ENCODE results near the gene SULT1A2. TPM values are rescaled to one million over a fixed set of nuclear protein-coding genes. Genes with fewer than 3 reads are reported as not detected.
"Not testable (repeated sequence)": the region's sequence is repeated elsewhere in the genome, so short reads cannot be mapped to it uniquely, and the experiment has no call there.

SULT1A2 gene
- total RNA-seq, 1 donor from 2014 or later: 0.32 TPM

DNA sequence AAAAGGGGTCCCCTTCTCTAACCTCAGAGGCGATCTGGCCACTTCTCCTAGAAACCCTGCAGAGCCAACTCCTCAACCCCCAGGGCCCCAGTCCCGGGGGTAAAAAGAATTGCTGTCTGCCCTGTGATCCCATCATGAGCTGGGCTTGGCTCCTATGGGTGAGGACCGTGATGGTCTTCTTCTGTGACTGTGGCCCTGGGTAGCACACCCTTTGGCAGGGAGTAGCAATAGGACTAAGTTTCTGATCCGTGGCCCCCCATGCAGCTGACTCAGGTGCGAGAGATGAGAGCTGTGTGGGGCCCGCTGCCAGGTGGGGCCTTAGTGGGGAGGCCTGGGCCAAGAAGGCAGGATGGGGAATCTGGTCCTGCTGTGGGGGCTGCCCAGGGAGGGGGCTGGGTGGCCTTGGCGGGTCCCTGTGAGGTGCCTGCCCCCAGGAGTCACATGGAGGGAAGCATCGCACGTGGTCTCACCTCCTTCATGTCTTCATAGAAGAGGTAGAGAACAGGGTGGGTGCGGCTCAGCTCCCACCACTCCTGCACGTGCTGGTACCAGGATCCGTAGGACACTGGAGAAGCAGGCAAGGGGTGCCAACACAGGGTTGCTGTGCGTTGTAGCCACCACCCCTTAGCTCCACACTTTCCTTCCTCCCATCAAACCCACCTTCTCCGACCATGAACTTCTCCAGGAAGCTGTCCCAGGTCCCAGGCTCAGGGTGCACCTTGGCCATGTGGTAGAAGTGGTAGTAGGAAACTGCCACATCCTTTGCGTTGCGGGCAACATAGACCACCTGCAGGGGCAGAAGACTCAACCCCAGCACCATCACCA is 9.7 kb upstream of the SULT1A2 start:
- Mint-ChIP-seq H3K4me1 (ENCODE audit: low read depth) (peaks cover 9% of the 10 kb centered on the region), H3K27me3 (ENCODE audit: low read depth) (no peaks in the 10 kb centered on the region)
- intact Hi-C loops (cut with micrococcal nuclease): no loop called here

DNA sequence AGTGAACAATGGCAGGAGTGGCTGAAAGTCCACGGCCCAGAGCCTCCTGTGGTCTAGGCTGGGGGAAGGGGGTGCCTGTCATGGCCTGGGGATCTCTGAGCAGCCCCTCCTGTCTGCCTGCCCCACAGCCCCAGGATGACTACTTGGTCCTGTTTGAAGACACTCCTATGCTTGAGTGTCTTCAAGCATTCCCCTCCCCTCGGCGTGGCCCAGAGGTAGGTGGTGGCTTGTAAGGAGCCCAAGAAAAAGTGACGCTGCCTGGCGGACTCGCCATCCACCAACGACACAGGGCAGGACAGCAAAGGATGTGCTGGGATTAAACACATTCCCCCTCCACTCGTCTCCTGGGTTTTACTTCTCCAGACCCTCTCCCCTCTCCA is 7.3 kb upstream of the SULT1A2 start:
- H3K27me3 Mint-ChIP-seq (ENCODE audit: low read depth): no peaks in the 10 kb centered on the region
- H3K27ac Mint-ChIP-seq: no peak overlapping the region

More for the DNA sequence above, 9.7 kb upstream of the SULT1A2 start:
- H3K27ac Mint-ChIP-seq: no peak overlapping the region
- H3K36me3 Mint-ChIP-seq (ENCODE audit: low read depth): no peaks in the 10 kb centered on the region
- H3K4me3 Mint-ChIP-seq (ENCODE audit: low read depth): no peak overlapping the region
- no peaks in the 10 kb centered on the region for H3K9me3 Mint-ChIP-seq
- DNase-seq (ENCODE audit: low spot score): no peak

DNA sequence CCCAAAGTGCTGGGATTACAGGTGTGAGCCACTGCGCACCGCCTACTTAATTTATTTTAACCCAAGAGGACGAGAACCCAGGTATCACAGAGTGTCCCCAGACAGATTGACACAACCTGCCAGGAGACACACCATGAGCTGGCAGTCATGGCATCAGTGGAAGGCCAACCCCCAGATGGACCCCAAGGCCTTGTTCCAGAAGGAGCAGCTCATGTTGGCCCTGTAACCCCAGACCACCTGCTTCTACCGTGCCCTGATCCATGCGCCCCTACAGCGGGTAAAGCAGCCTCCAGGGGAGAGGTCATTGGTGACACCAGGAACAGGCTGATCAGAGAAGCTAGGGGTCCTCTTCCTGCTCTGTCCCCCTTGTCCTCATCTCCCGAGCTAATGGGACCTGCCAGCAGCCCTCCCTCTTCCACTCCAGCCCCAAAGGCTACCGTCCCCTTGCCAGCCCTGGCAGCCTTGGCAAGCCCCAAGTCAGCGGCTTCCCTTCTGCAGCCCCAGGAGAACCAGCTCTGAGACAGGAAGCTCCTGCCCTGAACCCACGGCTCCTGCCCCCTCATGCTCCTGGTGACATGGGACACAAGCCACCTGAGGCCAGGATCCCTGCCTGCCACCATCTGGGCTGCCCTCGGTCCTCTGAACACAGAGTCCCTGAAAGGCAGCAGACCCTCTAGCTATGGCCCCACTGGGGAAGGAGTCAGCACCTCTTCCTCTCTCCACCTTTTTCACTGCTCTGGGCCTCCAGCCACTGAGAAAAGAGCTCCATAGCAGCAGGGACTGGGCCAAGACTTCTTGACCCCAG is 6.7 kb upstream of the SULT1A2 start:
- Mint-ChIP-seq H3K36me3 (ENCODE audit: low read depth) (no peaks in the 10 kb centered on the region), H3K4me1 (ENCODE audit: low read depth) (no peaks in the 10 kb centered on the region), H3K9me3 (no peaks in the 10 kb centered on the region), H3K27me3 (ENCODE audit: low read depth) (no peaks in the 10 kb centered on the region), H3K27ac (no peak overlapping the region), H3K4me3 (ENCODE audit: low read depth) (no peak overlapping the region)
- no peak for DNase-seq (ENCODE audit: low spot score)
- intact Hi-C loops (cut with micrococcal nuclease): no loop called here

More for the DNA sequence above, 7.3 kb upstream of the SULT1A2 start:
- no peak for DNase-seq (ENCODE audit: low spot score)
- no peaks in the 10 kb centered on the region for H3K9me3 Mint-ChIP-seq
- no peaks in the 10 kb centered on the region for H3K4me1 Mint-ChIP-seq (ENCODE audit: low read depth)
- H3K36me3 Mint-ChIP-seq (ENCODE audit: low read depth): no peaks in the 10 kb centered on the region
- no peak overlapping the region for H3K4me3 Mint-ChIP-seq (ENCODE audit: low read depth)
- intact Hi-C loops (cut with micrococcal nuclease): no loop called here

DNA sequence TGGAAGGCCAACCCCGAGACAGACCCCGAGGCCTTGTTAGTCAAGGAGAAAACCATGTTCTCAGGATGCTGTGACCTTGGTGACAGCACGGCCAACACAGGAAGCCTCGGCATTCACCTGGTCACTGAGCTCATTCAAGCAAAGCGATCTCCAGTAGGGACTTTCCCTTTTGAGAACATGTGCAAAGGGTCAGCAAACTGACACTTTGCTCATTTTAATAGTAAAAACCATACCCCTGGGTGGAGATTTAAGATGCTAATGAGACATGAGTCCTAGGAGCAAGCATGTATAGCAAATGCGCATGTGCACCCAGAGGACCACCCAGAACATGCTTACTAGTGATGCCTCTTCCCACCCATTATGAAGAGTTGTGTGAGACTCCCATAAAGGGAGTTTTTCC is 5.7 kb upstream of the SULT1A2 start:
- Mint-ChIP-seq H3K27ac (no peak overlapping the region), H3K9me3 (no peaks in the 10 kb centered on the region), H3K36me3 (ENCODE audit: low read depth) (no peaks in the 10 kb centered on the region), H3K4me3 (ENCODE audit: low read depth) (no peak overlapping the region), H3K4me1 (ENCODE audit: low read depth) (no peaks in the 10 kb centered on the region), H3K27me3 (ENCODE audit: low read depth) (no peaks in the 10 kb centered on the region)
- no peak for DNase-seq (ENCODE audit: low spot score)
- intact Hi-C loops (cut with micrococcal nuclease): no loop called here

DNA sequence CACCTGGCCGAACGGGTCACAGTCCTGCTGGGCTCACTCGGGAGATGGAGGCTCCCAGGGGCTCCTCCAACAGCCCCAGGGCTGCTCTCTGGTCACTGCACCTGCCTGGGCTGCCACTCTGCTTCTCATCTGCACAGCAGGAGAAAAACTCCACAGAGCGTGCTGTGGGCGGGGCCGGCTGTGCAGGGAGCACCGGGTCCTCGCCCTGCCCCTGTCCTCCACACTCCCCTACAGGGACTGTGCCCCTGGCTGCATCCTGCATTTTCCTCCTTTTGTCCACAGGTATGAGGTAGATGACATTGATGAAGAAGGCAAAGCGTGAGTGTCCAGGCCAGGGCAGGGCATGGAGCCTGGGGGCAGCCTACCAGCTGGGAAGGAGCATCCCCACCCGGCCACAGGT is 5.2 kb upstream of the SULT1A2 start:
- H3K27ac Mint-ChIP-seq; H3K9me3 Mint-ChIP-seq; H3K27me3 Mint-ChIP-seq (ENCODE audit: low read depth); intact Hi-C loops (cut with micrococcal nuclease); H3K4me1 Mint-ChIP-seq (ENCODE audit: low read depth); H3K36me3 Mint-ChIP-seq (ENCODE audit: low read depth); DNase-seq (ENCODE audit: low spot score); H3K4me3 Mint-ChIP-seq (ENCODE audit: low read depth): not testable (repeated sequence)

DNA sequence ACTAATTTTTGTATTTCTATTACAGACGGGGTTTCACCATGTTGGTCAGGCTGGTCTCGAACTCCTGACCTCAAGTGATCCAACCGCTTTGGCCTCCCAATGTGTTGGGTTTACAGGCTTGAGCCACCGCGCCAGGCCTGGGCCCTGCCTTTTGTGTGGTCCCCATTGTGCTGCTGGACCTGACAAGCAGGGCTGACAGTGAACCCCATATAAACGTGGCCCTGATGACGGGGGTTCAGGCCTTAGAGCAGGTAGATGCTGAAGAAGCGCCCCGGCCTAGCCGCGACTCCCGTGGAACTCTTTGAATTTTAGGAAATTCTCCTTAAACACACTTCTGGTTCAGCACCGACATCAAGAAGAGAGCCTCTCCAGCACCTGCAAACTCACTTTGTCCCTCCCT is 4.7 kb upstream of the SULT1A2 start:
- H3K36me3 Mint-ChIP-seq (ENCODE audit: low read depth); DNase-seq (ENCODE audit: low spot score); H3K27ac Mint-ChIP-seq; H3K4me1 Mint-ChIP-seq (ENCODE audit: low read depth); H3K27me3 Mint-ChIP-seq (ENCODE audit: low read depth); intact Hi-C loops (cut with micrococcal nuclease); H3K9me3 Mint-ChIP-seq; H3K4me3 Mint-ChIP-seq (ENCODE audit: low read depth): not testable (repeated sequence)

DNA sequence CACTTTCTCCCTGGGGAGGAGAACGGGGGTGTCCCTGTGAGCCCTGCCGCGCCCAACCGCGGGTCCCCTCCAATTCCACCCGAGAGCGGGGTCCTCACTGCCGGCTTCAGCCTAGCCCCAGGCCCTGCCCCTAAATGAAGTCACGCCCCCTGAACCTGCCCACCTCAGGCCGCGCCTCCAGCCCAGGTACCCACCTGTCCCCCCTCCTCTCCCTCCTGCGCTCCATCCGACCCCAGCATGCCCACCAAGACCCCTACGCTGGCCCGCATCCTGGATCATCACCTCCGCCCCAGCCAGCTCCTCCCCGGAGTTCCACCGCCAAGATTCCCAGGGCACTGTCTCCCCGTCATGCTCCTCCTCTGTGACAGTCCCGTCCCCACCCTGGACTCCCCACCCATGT is 4.1 kb upstream of the SULT1A2 start:
- H3K27ac Mint-ChIP-seq; H3K4me3 Mint-ChIP-seq (ENCODE audit: low read depth); H3K36me3 Mint-ChIP-seq (ENCODE audit: low read depth); H3K9me3 Mint-ChIP-seq; DNase-seq (ENCODE audit: low spot score); H3K4me1 Mint-ChIP-seq (ENCODE audit: low read depth); intact Hi-C loops (cut with micrococcal nuclease); H3K27me3 Mint-ChIP-seq (ENCODE audit: low read depth): not testable (repeated sequence)

DNA sequence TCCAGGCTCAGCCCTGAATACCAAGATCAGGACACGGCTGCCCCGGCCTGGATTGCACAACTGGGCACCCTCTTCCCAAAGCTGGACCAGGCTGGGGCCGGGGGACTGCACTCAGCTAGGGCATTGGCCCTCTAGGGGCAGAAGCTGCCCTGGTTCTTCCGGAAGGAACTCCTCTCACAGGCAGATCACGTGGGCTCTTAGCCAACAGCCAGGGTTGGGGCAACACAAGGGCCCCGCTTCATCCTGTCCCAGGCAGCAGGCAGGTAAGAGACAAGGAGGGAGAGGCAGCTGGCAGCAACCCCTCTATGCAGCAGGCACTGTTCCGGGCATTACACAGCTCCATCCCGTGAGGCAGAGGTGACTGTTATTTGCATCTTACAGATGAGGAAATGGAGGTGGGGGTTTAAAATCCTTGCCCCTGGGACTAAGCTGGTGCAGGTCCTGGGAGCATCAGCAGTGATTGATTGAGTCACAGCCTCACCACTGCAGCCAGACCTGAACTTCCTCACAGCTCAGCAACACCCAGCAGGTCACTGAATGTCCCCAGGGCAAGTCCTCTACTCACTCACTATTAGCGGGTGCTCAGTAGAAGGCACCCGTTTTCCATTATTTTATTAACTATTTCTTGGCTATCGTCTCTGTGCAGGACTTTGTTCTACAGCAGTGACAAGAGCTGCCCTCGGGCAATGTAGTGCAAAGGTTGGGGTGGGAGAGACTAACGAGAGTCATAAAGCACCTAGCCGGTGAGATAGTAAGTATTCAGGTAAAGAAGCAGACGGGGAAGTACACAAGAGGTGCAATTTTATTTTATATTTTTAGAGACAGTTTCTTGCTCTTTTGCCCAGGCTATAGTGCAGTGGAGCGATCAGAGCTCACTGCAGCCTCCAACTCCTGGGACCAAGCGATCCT is 2.8 kb upstream of the SULT1A2 start:
- H3K27ac Mint-ChIP-seq; H3K9me3 Mint-ChIP-seq; DNase-seq (ENCODE audit: low spot score); H3K4me1 Mint-ChIP-seq (ENCODE audit: low read depth); intact Hi-C loops (cut with micrococcal nuclease); H3K36me3 Mint-ChIP-seq (ENCODE audit: low read depth); H3K4me3 Mint-ChIP-seq (ENCODE audit: low read depth); H3K27me3 Mint-ChIP-seq (ENCODE audit: low read depth): not testable (repeated sequence)

DNA sequence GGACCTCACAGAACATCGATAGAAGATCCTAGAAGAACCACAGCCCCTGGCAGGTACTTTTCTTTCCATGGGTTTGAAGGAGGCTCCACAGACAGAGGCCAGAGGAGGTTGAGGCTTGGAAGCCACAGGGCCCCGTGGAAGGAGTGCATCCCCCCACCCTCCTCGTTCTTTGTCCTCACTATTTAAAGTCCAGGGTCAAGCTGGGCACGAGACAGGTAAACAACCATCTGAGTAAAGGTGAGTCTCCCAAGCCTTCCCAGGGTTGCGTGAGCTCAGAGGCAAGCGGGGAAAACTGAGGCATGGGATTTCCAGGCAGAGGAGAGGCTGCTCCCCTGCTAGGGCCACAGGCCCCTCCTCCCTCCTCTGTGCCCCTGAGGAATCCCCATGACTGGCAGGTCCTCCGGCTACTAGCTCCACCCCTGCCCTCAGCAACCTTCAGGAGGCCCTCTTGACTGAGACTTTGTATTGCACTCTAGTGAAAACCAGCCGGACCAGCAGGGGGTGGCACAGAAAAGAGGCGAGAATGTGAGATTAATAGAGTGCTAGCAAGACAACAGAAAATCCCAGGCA is 927 bp upstream of the SULT1A2 start:
- Mint-ChIP-seq H3K36me3 (ENCODE audit: low read depth) (no peaks in the 10 kb centered on the region), H3K27ac (no peak overlapping the region), H3K27me3 (ENCODE audit: low read depth) (no peaks in the 10 kb centered on the region), H3K4me1 (ENCODE audit: low read depth) (no peaks in the 10 kb centered on the region), H3K4me3 (ENCODE audit: low read depth) (no peak overlapping the region), H3K9me3 (no peaks in the 10 kb centered on the region)
- no peak for DNase-seq (ENCODE audit: low spot score)
- intact Hi-C loops (cut with micrococcal nuclease): no loop called here

DNA sequence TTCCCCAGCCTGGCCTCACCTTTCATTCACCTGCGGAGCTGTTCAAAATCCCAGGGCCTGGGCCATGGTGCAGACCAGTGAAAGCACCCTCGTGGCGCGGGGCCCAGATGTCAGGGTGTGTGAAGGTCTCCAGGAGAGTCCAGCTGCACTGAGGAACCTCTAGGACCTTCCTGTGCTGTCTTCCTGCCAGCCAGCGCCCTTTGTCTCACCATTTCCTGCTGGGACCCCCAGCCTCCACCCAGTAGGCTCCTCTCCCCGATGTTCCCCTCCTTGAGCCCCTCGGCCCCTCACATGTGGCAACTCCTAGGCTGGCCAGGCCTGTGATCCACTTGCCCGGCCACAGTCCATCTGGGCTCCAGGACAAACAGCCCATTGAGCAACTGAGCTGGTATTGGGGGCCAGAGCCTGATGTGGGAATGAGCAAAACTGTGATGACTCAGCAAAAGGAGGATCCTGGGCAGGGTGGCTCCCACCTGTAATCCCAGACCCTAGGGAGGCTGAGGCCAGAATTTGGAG is 677 bp downstream of the SULT1A2 start:
- Mint-ChIP-seq H3K9me3 (no peaks in the 10 kb centered on the region), H3K4me1 (ENCODE audit: low read depth) (no peaks in the 10 kb centered on the region), H3K27ac (no peak overlapping the region), H3K27me3 (ENCODE audit: low read depth) (no peaks in the 10 kb centered on the region), H3K4me3 (ENCODE audit: low read depth) (no peak overlapping the region), H3K36me3 (ENCODE audit: low read depth) (peaks cover 10% of the 10 kb centered on the region)
- DNase-seq (ENCODE audit: low spot score): no peak
- intact Hi-C loops (cut with micrococcal nuclease): no loop called here

DNA sequence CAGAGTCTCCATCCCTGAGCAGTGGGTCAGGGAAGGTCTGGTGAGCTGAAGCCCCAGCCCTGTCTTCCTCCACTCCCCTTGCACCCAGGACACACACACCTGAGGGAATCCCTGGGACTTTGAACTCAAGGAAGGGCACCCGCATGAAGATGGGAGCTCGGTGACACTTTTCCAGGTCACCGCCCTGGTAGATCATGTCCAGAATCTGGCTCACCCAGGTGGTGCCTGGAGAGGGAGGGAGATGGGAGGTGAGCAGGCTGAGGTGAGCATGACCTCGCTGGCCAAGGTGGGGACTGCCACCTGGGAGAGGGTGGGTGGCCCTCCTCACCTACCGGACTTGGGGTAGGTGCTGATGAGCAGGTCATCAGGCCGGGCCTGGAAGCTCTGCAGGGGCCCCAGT is 1.4 kb downstream of the SULT1A2 start:
- H3K9me3 Mint-ChIP-seq; intact Hi-C loops (cut with micrococcal nuclease); H3K4me3 Mint-ChIP-seq (ENCODE audit: low read depth); DNase-seq (ENCODE audit: low spot score); H3K27ac Mint-ChIP-seq; H3K27me3 Mint-ChIP-seq (ENCODE audit: low read depth); H3K4me1 Mint-ChIP-seq (ENCODE audit: low read depth): not testable (repeated sequence)
- peaks cover 14% of the 10 kb centered on the region for H3K36me3 Mint-ChIP-seq (ENCODE audit: low read depth)

DNA sequence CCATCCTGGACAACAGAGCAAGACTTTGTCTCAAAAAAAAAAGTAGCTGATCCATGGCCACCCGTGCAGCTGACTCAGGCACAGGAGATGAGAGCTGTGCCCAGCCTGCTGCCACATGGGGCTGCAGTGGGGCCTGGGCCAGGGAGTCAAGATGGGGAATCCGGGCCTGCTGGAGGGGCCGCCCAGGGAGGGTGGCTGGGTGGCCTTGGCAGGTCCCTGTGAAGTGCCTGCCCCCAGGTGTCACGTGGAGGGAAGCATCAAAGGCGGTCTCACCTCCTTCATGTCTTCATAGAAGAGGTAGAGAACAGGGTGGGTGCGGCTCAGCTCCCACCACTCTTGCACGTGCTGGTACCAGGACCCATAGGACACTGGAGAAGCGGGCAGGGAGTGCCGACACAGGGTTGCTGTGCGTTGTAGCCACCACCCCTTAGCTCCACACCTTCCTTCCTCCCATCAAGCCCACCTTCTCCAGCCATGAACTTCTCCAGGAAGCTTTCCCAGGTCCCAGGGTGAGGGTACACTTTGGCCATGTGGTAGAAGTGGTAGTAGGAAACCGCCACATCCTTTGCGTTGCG is 3.8 kb downstream of the SULT1A2 start:
- no peaks in the 10 kb centered on the region for H3K27me3 Mint-ChIP-seq (ENCODE audit: low read depth)
- H3K4me1 Mint-ChIP-seq (ENCODE audit: low read depth): no peaks in the 10 kb centered on the region
- H3K4me3 Mint-ChIP-seq (ENCODE audit: low read depth): no peak overlapping the region
- DNase-seq (ENCODE audit: low spot score): no peak
- no peaks in the 10 kb centered on the region for H3K9me3 Mint-ChIP-seq
- H3K27ac Mint-ChIP-seq: no peak overlapping the region
- H3K36me3 Mint-ChIP-seq (ENCODE audit: low read depth): peaks cover 26% of the 10 kb centered on the region
- intact Hi-C loops (cut with micrococcal nuclease): no loop called here

Data from activated T-helper 2 cell treated with anti-CD3 and anti-CD28 coated beads, Interferon-gamma antibody, Interleukin-2, Interleukin-4, amounts not matched to agents 10 μg/mL and 5 μg/mL and 100 μg/mL, durations not matched to agents 14 hours and 24 hours and 36 hours (primary cell).